Measurements from ENCODE around the gene MRPL20.

Gene MRPL20

DNA sequence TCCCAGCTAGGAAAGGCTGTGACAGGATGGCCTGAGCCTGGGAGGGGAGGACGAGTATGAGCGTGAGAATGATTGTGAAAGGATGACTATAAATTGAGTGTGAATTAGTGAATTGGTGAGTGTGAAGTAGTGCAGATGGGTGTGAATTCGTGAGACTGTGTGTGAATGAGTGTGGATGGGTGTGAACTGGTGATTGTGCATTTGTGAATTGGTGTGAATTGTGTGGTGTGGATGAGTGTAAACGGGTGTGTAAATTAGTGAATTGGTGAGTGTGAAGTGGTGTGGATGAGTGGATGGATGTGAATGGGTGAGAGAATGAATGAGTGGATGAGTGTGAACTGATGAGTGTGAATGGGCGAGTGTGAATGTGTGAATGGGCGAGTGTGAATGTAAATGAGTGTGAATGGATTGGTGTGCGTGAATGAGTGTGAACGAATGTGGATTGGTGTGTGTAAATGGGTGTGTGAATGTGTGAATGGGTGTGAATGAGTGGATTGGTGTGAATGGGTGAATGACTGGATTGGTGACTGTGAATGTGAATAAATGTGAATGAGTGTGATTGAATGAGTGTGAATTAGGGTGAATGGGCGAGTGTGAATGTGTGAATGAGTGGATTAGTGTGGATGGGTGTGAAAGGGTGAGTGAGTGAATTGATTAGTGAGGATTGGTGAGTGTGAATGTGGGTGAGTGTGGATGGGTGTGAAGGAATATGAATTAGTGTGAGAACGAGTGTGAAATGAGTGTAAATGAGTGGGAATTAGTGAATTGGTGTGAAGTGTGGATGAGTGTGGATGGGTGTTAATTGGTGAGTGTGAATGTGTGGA is 41.0 kb downstream of the MRPL20 start:
- H3K36me3 ChIP-seq (ENCODE audit: insufficient read depth, low read length): no peaks in the 10 kb centered on the region
- no peak overlapping the region for H3K9ac ChIP-seq (ENCODE audit: low read depth, low read length)
- no peak overlapping the region for H3K4me3 ChIP-seq (ENCODE audit: low read length)
- peaks cover 9% of the 10 kb centered on the region; the same call in 1 of the 2 replicates for H3K4me1 ChIP-seq (ENCODE audit: insufficient read depth, low read length)
- H3K27me3 ChIP-seq (ENCODE audit: insufficient read depth, low read length): no peaks in the 10 kb centered on the region
- H3K27ac ChIP-seq (ENCODE audit: low read depth, low read length): no peak overlapping the region
- peaks cover 18% of the 10 kb centered on the region for H3K9me3 ChIP-seq (ENCODE audit: insufficient read depth, low read depth, low read length)
- WGBS: 81% methylated on average over 10 of the region's 10 CpGs

DNA sequence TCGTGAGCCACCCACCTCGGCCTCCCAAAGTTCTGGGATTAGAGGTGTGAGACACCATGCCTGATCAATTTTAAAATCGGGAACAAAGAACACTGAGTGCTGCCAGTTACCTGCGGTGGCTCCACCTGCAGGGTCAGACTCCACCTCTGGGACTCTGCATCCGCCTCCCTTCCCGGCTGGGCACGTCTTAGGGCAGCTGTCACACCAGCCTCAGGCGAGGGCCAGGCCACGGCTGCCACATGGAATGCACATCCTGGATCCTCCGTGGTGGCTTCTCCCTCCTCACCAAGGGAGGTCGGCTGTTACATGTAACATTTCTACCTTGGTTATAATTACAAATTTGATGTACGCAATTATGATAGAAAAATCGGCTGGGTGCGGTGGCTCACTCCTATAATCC is 42.8 kb downstream of the MRPL20 start:
- Histone ChIP-seq H3K27ac (ENCODE audit: low read depth, low read length) (no peak overlapping the region), H3K4me1 (ENCODE audit: insufficient read depth, low read length) (peaks cover 22% of the 10 kb centered on the region), H3K27me3 (ENCODE audit: insufficient read depth, low read length) (no peaks in the 10 kb centered on the region), H3K9ac (ENCODE audit: low read depth, low read length) (no peak overlapping the region), H3K36me3 (ENCODE audit: insufficient read depth, low read length) (no peaks in the 10 kb centered on the region), H3K9me3 (ENCODE audit: insufficient read depth, low read depth, low read length) (peaks cover 18% of the 10 kb centered on the region), H3K4me3 (ENCODE audit: low read length) (no peak overlapping the region)
- WGBS: 82% methylated on average over 13 of the region's 14 CpGs

DNA sequence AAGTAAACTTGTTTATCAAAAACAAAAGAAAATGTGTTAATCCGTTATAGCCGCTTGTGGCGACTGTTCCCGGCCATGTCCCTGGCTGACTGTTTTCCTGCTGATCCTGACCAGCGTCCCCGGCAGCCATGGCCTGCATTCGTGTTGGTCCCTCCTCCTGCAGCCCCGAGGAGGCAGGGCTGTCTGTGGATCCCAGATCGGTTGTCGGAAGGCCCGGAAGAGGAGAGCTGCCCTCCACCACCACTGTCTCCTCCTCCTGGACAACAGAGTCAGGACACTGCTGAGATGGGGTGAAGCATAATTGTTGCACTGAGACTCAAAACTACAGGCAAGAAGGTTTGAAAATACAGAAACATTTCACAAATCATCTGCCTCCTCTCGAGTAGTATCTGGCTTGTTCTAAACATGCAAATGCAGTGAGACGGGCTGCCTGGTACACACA is 45.1 kb downstream of the MRPL20 start:
- Histone ChIP-seq H3K9me3 (ENCODE audit: insufficient read depth, low read depth, low read length) (peaks cover 14% of the 10 kb centered on the region), H3K9ac (ENCODE audit: low read depth, low read length) (0 out of 2 replicates have a peak overlapping the region, but pooled peaks have one; percentile 13), H3K4me1 (ENCODE audit: insufficient read depth, low read length) (peaks cover 35% of the 10 kb centered on the region), H3K27me3 (ENCODE audit: insufficient read depth, low read length) (no peaks in the 10 kb centered on the region), H3K36me3 (ENCODE audit: insufficient read depth, low read length) (no peaks in the 10 kb centered on the region), H3K27ac (ENCODE audit: low read depth, low read length) (peak overlapping the region; percentile 1; the same call in 1 of the 2 replicates), H3K4me3 (ENCODE audit: low read length) (no peak overlapping the region)
- 34% methylated on average over 13 of the region's 13 CpGs for WGBS

DNA sequence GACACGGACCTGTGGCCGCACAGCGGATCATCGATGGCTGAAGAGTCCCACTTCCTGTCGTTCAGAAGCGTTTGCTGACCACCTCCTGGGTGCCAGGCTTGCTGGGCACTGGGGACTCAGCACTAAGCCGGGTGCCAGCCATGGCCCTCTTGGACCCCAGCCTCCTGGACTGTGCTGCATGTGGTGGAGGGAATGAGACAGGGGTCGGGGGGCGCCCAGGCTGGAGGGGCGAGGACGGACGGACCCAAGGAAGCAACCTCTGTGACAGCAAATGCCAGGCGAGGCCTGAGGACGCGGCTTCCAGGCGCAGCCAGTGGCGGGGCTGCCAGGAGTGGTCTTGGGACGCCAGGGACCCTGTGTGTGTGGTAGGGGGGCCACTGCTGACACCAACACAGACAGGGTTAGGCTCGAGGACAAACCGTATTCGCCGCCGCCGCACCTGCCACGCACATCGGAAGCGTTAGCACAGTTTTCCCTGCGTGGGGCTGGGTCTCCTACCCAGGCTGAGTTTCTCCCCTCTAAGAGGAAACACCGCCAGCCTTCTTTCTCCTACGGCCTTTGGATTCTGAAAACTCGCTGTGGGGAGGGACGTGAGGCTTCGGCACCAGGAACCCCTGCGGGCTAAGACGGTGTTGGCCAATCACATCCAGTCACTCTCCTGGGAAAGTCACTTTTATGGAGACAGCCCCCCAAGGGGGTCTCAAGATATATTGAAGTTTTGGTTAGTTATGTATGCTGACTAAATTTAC is 45.7 kb downstream of the MRPL20 start:
- Histone ChIP-seq H3K4me1 (ENCODE audit: insufficient read depth, low read length) (peaks cover 35% of the 10 kb centered on the region), H3K27ac (ENCODE audit: low read depth, low read length) (no peak overlapping the region; the same call in 1 of the 2 replicates), H3K36me3 (ENCODE audit: insufficient read depth, low read length) (no peaks in the 10 kb centered on the region), H3K27me3 (ENCODE audit: insufficient read depth, low read length) (no peaks in the 10 kb centered on the region), H3K9me3 (ENCODE audit: insufficient read depth, low read depth, low read length) (peaks cover 8% of the 10 kb centered on the region), H3K4me3 (ENCODE audit: low read length) (no peak overlapping the region), H3K9ac (ENCODE audit: low read depth, low read length) (peak overlapping the region; percentile 19; the same call in 1 of the 2 replicates)
- WGBS: 77% methylated on average over 34 of the region's 35 CpGs

DNA sequence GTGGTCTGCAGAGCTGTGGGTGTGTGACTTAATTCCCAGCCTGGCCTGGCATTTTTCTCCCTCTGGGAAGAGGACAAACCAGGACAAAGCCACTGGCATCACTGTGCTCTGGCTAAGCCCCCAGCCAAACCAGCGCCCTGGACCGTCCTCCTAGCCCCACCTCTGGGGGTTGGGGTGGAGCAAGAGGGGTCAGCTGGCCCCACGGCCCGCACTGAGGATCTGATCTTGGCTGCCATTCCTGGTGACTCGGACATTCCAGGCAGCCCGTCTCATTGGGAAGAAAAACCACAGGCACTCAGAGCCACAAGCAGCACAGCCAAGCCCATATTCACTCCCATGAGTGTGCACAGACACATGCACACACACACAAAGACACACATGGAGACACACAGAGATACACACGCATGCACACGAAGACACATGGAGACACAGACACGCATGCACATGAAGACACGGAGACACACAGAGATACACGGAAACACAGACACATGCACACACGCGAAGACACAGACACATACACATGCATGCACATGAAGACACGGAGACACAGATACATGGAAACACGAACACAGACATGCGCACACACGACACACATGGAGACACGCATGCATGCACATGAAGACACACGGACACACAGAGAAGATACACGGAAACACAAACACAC is 46.5 kb downstream of the MRPL20 start:
- no peaks in the 10 kb centered on the region for H3K9me3 ChIP-seq (ENCODE audit: insufficient read depth, low read depth, low read length)
- 85% methylated on average over 20 of the region's 20 CpGs for WGBS
- H3K36me3 ChIP-seq (ENCODE audit: insufficient read depth, low read length): no peaks in the 10 kb centered on the region
- no peak overlapping the region for H3K4me3 ChIP-seq (ENCODE audit: low read length)
- no peak overlapping the region for H3K27ac ChIP-seq (ENCODE audit: low read depth, low read length)
- peaks cover 35% of the 10 kb centered on the region for H3K4me1 ChIP-seq (ENCODE audit: insufficient read depth, low read length)
- H3K9ac ChIP-seq (ENCODE audit: low read depth, low read length): peak overlapping the region; percentile 19; the same call in 1 of the 2 replicates
- H3K27me3 ChIP-seq (ENCODE audit: insufficient read depth, low read length): no peaks in the 10 kb centered on the region

DNA sequence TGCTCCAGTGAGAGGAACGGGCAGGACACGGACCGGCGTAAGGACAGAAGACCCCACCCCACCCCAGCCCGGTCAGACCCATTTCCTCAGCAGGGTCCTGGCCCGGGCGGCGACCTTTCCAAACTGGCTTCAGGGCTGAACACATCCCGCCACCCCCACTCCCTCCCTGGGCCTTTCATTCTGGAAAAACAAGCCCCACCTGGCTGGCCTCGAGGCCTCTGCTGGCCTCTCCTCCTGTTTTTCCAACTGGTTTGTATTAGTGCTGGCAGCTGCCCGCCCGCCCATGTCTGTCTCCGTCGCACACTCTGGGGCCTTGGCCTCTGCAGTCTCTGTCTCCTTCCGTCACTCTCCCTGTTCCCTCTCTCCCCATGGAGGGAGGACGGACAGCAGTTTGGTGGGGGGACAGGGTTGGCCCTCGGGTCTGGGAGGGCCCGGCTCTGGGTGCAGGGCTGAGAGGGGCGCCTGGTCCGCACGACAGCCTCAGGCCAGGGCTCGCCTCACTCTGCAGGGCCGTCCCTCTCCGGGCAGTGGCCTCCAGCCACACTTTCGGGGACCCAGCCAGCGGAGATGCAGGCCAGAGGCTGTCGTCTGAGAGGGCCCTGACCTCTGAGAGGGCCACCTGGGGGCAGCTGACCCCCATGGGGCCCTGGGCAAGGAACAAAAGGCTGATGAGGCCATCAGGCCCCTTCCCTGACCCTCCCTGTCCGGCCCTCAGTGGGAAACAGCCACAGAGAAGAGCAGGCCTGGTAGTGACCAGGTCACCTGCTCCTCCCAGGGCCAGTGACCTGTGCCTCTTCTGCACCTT is 47.2 kb downstream of the MRPL20 start:
- peaks cover under 1% of the 10 kb centered on the region; the same call in 1 of the 2 replicates for H3K27me3 ChIP-seq (ENCODE audit: insufficient read depth, low read length)
- 74% methylated on average over 28 of the region's 28 CpGs for WGBS
- H3K9me3 ChIP-seq (ENCODE audit: insufficient read depth, low read depth, low read length): no peaks in the 10 kb centered on the region
- no peak overlapping the region for H3K9ac ChIP-seq (ENCODE audit: low read depth, low read length)
- H3K27ac ChIP-seq (ENCODE audit: low read depth, low read length): peak overlapping the region; percentile 70
- no peak overlapping the region for H3K4me3 ChIP-seq (ENCODE audit: low read length)
- H3K36me3 ChIP-seq (ENCODE audit: insufficient read depth, low read length): no peaks in the 10 kb centered on the region
- peaks cover 35% of the 10 kb centered on the region for H3K4me1 ChIP-seq (ENCODE audit: insufficient read depth, low read length)

DNA sequence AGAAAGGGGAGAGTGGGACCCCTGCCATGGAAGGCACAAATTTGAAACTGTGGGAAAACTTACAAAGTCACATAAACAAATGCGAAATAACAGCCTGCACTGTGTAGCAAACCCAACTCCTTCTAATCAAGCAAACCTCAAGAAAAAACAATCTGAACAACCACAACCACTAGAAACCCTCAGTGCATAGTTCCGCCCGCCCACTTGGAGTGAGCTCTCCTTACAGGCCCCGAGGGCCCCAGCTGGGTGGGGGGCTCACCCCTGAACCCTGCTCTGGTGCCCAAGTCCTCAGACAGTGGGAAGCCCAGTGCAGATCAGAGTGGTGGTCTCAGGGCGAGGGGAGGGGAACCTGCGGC is 47.8 kb downstream of the MRPL20 start:
- 82% methylated on average over 6 of the region's 6 CpGs for WGBS
- Histone ChIP-seq H3K4me3 (ENCODE audit: low read length) (no peak overlapping the region), H3K9me3 (ENCODE audit: insufficient read depth, low read depth, low read length) (no peaks in the 10 kb centered on the region), H3K27ac (ENCODE audit: low read depth, low read length) (peak overlapping the region; percentile 88), H3K36me3 (ENCODE audit: insufficient read depth, low read length) (no peaks in the 10 kb centered on the region), H3K9ac (ENCODE audit: low read depth, low read length) (no peak overlapping the region), H3K27me3 (ENCODE audit: insufficient read depth, low read length) (peaks cover 5% of the 10 kb centered on the region; the same call in 1 of the 2 replicates), H3K4me1 (ENCODE audit: insufficient read depth, low read length) (peaks cover 35% of the 10 kb centered on the region)

DNA sequence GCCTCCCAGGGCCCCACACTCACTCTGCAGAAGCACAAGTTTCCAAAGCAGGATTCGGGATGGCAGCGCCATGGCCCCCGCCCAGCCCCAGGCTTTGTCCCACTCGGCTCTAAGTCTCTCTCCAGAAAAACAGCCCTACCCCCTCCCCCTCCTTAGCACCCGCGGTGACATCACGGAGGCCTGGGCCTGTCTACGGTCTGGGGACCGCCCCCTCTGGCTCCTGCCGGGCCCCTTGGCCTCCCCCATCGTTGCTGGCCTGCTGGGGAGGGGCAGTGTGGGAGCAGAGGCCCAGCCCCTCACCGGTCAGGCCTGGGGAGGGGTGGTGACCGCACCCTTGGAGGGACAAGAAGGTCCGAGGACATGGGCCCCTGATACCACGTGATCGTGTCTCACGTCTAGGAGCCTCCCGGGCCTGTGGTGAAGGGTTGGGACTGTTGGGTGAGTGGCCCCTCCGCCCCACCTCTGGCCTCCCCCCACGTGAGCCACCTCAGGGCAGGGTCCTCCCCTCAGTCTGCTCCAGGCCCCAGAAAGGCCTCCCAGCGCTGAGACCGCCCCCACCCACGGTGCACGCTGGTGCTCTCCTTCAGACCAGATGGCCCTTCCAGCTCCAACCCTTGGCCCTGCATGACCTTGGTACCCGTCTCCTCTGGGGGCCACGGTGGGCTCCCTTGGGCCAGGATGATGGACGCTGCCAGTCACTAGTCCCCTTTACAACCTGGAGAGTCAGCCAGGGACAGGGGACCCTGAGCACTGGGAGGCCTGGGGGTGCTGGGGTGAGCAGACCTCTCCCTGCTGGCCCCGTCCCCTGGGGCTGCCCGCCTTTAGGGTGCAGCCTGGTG is 48.4 kb downstream of the MRPL20 start, which contains the start of gene MXRA8:
TSS of gene MXRA8 (minus strand) at position 123 of the 839 bp plus-strand sequence. CDS start at position 72, 51 bp downstream.
- no peaks in the 10 kb centered on the region for H3K9me3 ChIP-seq (ENCODE audit: insufficient read depth, low read depth, low read length)
- no peaks in the 10 kb centered on the region for H3K36me3 ChIP-seq (ENCODE audit: insufficient read depth, low read length)
- WGBS: 29% methylated on average over 29 of the region's 29 CpGs
- peaks cover 35% of the 10 kb centered on the region for H3K4me1 ChIP-seq (ENCODE audit: insufficient read depth, low read length)
- H3K27me3 ChIP-seq (ENCODE audit: insufficient read depth, low read length): peaks cover 5% of the 10 kb centered on the region; the same call in 1 of the 2 replicates
- peak within 1 kb of the TSS; percentile 88 for H3K27ac ChIP-seq (ENCODE audit: low read depth, low read length)
- H3K9ac ChIP-seq (ENCODE audit: low read depth, low read length): peak within 1 kb of the TSS; percentile 78
- peak within 1 kb of the TSS; percentile 57 for H3K4me3 ChIP-seq (ENCODE audit: low read length)

DNA sequence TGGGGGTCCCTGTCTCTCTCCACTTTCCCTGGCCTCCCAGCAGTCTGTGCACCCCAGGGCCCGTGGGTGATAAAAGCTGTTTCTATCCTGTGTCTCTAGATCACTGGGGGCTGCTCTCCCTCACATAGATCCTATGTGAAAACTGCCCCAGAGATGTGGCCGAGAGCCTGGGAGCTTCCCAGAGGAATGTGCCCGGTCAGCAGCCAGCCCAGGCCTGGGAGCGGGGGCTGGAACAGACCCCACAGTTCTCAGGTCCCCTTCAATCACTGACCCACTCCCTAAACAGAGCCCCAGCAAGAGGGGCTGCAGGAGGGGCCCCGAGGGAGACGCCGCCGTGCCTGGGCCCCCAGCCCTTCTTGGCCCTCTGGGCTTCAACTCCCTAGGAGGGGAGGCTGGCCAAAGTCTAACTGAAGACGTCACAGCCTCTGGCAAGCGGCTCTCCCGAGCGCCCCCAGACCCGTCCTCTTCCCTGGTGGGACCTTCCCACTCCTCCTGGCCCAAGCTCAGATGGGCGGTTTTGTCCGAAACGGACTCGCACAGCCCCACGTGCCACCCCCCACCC is 49.1 kb downstream of the MRPL20 start:
- Histone ChIP-seq H3K9me3 (ENCODE audit: insufficient read depth, low read depth, low read length) (no peaks in the 10 kb centered on the region), H3K4me1 (ENCODE audit: insufficient read depth, low read length) (peaks cover 35% of the 10 kb centered on the region), H3K4me3 (ENCODE audit: low read length) (peak overlapping the region; percentile 57), H3K36me3 (ENCODE audit: insufficient read depth, low read length) (no peaks in the 10 kb centered on the region), H3K9ac (ENCODE audit: low read depth, low read length) (peak overlapping the region; percentile 78), H3K27me3 (ENCODE audit: insufficient read depth, low read length) (peaks cover 5% of the 10 kb centered on the region; the same call in 1 of the 2 replicates), H3K27ac (ENCODE audit: low read depth, low read length) (peak overlapping the region; percentile 88)
- 19% methylated on average over 17 of the region's 18 CpGs for WGBS

Measured in HUES64 (cell line).